Measurements from ENCODE around the gene MAP2K4.

MAP2K4 gene

DNA sequence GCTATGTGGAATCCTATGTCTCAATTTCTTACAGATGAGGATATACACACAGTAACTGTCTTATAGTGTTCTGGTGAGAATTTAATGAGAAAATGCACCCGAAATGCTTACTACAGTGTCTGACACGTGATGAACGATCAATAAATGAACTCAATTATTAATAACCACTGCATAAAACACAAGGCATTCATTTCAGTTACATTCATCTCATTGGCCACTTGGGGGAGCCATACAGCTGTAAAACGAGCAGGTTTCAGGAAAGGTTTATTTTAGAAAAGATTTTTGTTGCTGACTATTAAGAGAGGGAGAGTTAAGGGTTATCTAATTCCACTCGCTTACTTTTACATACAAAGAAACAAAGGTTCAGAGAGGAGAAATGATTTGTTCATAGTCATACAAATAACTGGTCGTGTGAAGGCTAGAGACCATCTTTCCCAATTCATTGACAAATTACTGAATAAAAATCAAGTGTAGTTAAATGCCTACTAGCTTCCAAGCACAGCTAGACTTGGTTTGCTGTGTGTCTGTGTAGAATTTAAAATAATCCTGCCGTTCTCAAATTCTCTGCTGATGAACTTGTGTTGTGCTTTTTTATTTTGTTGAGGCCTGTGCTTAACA is 160.1 kb downstream of the MAP2K4 start:
- DNase-seq, result peak; percentile 23

DNA sequence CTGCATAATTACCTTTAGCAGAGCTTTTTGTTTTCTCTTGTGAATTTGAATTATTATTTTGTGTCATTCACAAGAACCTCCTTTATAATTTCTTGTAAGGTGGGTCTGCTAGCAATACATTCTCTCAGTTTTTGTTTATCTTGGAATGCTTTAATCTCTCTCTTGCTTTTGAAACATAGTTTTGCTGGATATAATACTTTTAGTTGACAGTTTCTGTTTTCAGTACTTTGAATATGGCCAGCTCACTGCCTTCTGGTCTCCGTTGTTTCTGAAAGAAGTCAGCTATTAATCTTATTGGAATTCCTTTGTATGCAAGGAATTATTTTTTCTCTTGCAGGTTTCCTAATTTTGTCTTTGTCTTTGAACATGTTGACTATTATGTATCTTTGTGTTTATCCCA is 167.0 kb downstream of the MAP2K4 start:
- DNase-seq, result no peak

DNA sequence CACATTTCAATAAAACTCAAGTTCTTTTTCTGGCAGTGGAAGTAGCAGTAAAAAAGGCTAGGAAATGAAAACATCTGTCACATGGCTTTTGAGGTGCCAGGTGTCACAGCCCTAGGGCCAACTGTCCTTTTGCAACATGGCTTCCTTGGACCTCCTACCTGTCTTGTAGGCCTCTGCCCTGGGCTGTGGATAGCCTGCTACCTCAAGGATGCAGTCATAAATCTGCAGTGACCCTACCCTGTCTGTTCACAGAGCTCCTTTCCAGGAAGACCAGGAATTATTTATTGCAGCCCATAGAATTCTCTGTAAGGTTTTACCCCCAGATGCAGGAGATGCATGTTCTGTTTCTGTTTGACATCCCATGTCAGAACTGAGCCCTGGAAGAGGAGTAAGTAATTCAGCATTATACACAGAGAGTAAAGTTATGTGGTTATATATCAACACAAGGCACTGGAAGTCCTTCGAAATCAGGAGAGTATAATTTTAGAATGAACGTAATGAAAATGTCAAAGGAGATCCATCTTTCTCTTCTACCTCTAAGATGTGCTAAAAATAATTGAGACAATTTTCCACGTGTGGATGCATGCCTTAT is 172.6 kb downstream of the MAP2K4 start:
- no peak for DNase-seq

Measured in amniotic stem cell (primary cell).